GM23338 (cell line): Measurements from ENCODE around the gene WBP2NL. TPM values are rescaled to one million over a fixed set of nuclear protein-coding genes. Genes with fewer than 3 reads are reported as not detected.

ENCODE experiments used
- ATAC-seq: fragments of 200-7000 bp; cut with Tn5 transposase; 3 replicates; pipeline ENCODE4 v1.9.1; 2020
- DNase-seq: peaks from one replicate; pipeline ENCODE4 v3.0.0-alpha.2; 2015; ENCODE audit warnings: low spot score
- H2AFZ ChIP-seq: fragments of 200-600 bp; sonication (generic); 2 replicates; pipeline ENCODE4 v1.8.0; 2016; ENCODE audit warnings: antibody characterized with exemption, mild to moderate bottlenecking, moderate library complexity
- H3F3A ChIP-seq: fragments of 200-600 bp; sonication (generic); replicated peaks from 2 replicates; pipeline ENCODE4 v1.8.0; 2017; ENCODE audit warnings: antibody characterized with exemption, mixed run types, low read depth
- H3K27ac ChIP-seq: fragments of 200-600 bp; sonication (generic); 2 replicates; pipeline ENCODE4 v1.6.1; 2016; ENCODE audit warnings: low read depth
- H3K27me3 ChIP-seq: fragments of 200-600 bp; sonication (generic); 2 replicates; pipeline ENCODE4 v1.8.0; 2016; ENCODE audit warnings: mild to moderate bottlenecking, mixed run types, moderate library complexity; ENCODE audit not compliant: insufficient read depth
- H3K36me3 ChIP-seq: fragments of 200-600 bp; sonication (generic); 2 replicates; pipeline ENCODE4 v1.8.0; 2016; ENCODE audit warnings: mild to moderate bottlenecking; ENCODE audit not compliant: insufficient read depth
- H3K4me1 ChIP-seq: fragments of 200-600 bp; sonication (generic); 2 replicates; pipeline ENCODE4 v1.8.0; 2016; ENCODE audit warnings: mild to moderate bottlenecking, moderate library complexity; ENCODE audit not compliant: insufficient read depth
- H3K4me2 ChIP-seq: fragments of 200-600 bp; sonication (generic); 2 replicates; pipeline ENCODE4 v1.7.1; 2017; ENCODE audit warnings: mixed run types
- H3K4me3 ChIP-seq: fragments of 200-600 bp; sonication (generic); 2 replicates; pipeline ENCODE4 v1.6.1; 2016; ENCODE audit warnings: mixed run types
- H3K79me2 ChIP-seq: fragments of 200-600 bp; sonication (generic); replicated peaks from 2 replicates; pipeline ENCODE4 v1.8.0; 2017; ENCODE audit warnings: mild to moderate bottlenecking; ENCODE audit not compliant: insufficient read depth
- H3K9me2 ChIP-seq: fragments of 200-600 bp; sonication (generic); 2 replicates; pipeline ENCODE4 v1.8.0; 2017; ENCODE audit not compliant: insufficient read depth
- H4K20me1 ChIP-seq: fragments of 200-600 bp; sonication (generic); replicated peaks from 2 replicates; pipeline ENCODE4 v1.8.0; 2017; ENCODE audit warnings: mild to moderate bottlenecking; ENCODE audit not compliant: insufficient read depth
- H3K27ac Mint-ChIP-seq: 2 replicates; pipeline ENCODE4 v1.8.0; 2020; ENCODE audit warnings: inconsistent platforms, mild to moderate bottlenecking, moderate library complexity, mixed read lengths
- H3K27me3 Mint-ChIP-seq: 3 replicates; pipeline ENCODE4 v1.8.0; 2022; ENCODE audit warnings: low read depth, mild to moderate bottlenecking, moderate library complexity, mixed read lengths, inconsistent platforms; ENCODE audit not compliant: insufficient read depth, poor library complexity
- H3K36me3 Mint-ChIP-seq: 3 replicates; pipeline ENCODE4 v1.8.0; 2021; ENCODE audit warnings: low read depth, mild to moderate bottlenecking, inconsistent platforms, moderate library complexity, mixed read lengths
- H3K4me1 Mint-ChIP-seq: 3 replicates; pipeline ENCODE4 v1.8.0; 2020; ENCODE audit warnings: mild to moderate bottlenecking, inconsistent platforms, mixed read lengths
- H3K4me3 Mint-ChIP-seq: 3 replicates; pipeline ENCODE4 v1.8.0; 2021; ENCODE audit warnings: moderate library complexity, mild to moderate bottlenecking, inconsistent platforms, mixed read lengths
- H3K9me3 Mint-ChIP-seq: 3 replicates; pipeline ENCODE4 v1.8.0; 2020; ENCODE audit warnings: moderate library complexity, mild to moderate bottlenecking, inconsistent platforms, mixed read lengths
- ETS1 ChIP-seq: IDR thresholded peaks from 2 replicates; pipeline ENCODE4 v1.6.1; 2016; ENCODE audit warnings: antibody characterized with exemption
- JUNB ChIP-seq: IDR thresholded peaks from one replicate; pipeline ENCODE4 v1.6.1; 2016; ENCODE audit warnings: antibody characterized with exemption; ENCODE audit not compliant: unreplicated experiment
- NANOG ChIP-seq: IDR thresholded peaks from 2 replicates; pipeline ENCODE4 v1.6.1; 2016; ENCODE audit warnings: antibody characterized with exemption, borderline replicate concordance
- REST ChIP-seq: IDR thresholded peaks from one replicate; pipeline ENCODE4 v1.6.1; 2018; ENCODE audit warnings: antibody characterized with exemption; ENCODE audit not compliant: unreplicated experiment
- ZNF462 ChIP-seq: fragments of 250-450 bp; sonication (Bioruptor Pico); IDR thresholded peaks from 2 replicates; pipeline ENCODE4 v1.5.0; 2020; ENCODE audit warnings: mild to moderate bottlenecking, moderate library complexity
- polyA plus RNA-seq: library from polyadenylated mRNA; unstranded; fragments of >200 nt; fragmentation: Nextera tagmentation; extraction: Ambion mirVana; gene quantifications from 2 replicates; pipeline ENCODE4 v1.2.1, GENCODE V29; 2016
- total RNA-seq: library from RNA; depleted of rRNA; stranded (reverse); fragments of >200 nt; shearing (Covaris generic); gene quantifications from 2 replicates; pipeline ENCODE4 v1.2.3, GENCODE V29; 2014

Gene WBP2NL
- total and polyA plus RNA-seq, 2 experiments from 2014 or later, result 0.14 TPM; not detected in 1

- peak overlapping the region; percentile 58; the same call in 2 of the 3 replicates for H3K4me3 Mint-ChIP-seq
- Histone ChIP-seq H3K4me1 (peaks cover 30% of the 10 kb centered on the region), H3K79me2 (no peaks in the 10 kb centered on the region; the same call in 1 of the 2 replicates), H2AFZ (peak overlapping the region; percentile 80; the same call in 1 of the 2 replicates), H4K20me1 (no peaks in the 10 kb centered on the region), H3K36me3 (no peaks in the 10 kb centered on the region), H3K9me2 (no peaks in the 10 kb centered on the region), H3K27me3 (peaks cover 11% of the 10 kb centered on the region), H3K27ac (no peak overlapping the region), H3K4me2 (peak overlapping the region; percentile 83), H3F3A (peaks cover 16% of the 10 kb centered on the region), H3K4me3 (peak overlapping the region; percentile 57)
- ATAC-seq (no peak), DNase-seq (no peak)
- no peak overlapping the region for H3K27ac Mint-ChIP-seq
- no peak for TF ChIP-seq ETS1
- TF ChIP-seq JUNB, result no peak
- TF ChIP-seq NANOG, result no peak
- TF ChIP-seq ZNF462 (CRISPR knock-in tag), result no peak
- no peak for TF ChIP-seq REST
- H3K27me3 Mint-ChIP-seq, result peaks cover 25% of the 10 kb centered on the region
- no peaks in the 10 kb centered on the region; the same call in 2 of the 3 replicates for H3K36me3 Mint-ChIP-seq
- H3K9me3 Mint-ChIP-seq, result no peaks in the 10 kb centered on the region; the same call in 2 of the 3 replicates
- peaks cover 34% of the 10 kb centered on the region for H3K4me1 Mint-ChIP-seq
Measured at GRCh38 chr22:42074846-42075676, 76.5 kb downstream of the WBP2NL start.
